ENCODE results near the gene ANKRD36B.
"Not testable (repeated sequence)": the region's sequence is repeated elsewhere in the genome, so short reads cannot be mapped to it uniquely, and the experiment has no call there.

The ANKRD36B gene

DNA sequence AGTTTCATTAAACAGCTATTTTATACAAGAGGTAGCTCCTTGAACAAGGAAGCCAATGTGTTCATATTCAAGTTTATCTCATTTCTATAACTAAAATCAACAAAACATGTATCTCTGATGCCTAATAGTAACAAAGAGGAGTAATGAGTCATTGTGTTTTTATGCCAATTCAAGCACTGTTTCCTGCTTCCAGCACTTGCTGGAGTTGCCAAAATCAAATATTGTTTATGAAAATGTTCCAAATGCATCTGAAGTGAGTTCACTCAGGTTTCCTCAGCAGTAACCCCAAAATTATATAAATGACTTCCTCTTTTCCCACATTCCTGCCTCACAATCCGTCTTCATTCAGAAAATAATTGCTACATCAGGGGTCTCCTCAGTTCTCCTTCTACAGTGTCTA lies 39.2 kb downstream of the ANKRD36B start:
- in situ Hi-C loops (cut with MboI; ENCODE audit: low sequenced_read_pairs): not testable (repeated sequence)

- in situ Hi-C loops (cut with MboI; ENCODE audit: low sequenced_read_pairs): not testable (repeated sequence)
Observed at GRCh38 chr2:97549058-97549457, 40.6 kb downstream of the ANKRD36B start.

DNA sequence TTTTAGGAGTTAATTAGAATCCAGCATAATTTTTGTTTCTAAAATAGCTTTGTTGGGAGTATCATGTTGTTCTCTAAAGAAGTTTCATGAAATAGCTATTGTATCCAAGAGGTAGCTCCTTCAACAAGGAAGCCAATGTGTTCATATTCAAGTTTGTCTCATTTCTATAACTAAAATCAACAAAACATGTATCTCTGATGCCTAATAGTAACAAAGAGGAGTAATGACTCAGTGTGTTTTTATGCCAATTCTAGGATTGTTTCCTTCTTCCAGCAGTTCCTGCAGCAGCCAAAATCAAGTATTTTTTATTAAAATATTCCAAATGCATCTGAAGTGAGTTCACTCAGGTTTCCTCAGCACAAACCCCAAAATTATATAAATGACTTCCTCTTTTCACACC lies 41.1 kb downstream of the ANKRD36B start:
- in situ Hi-C loops (cut with MboI; ENCODE audit: low sequenced_read_pairs): not testable (repeated sequence)

DNA sequence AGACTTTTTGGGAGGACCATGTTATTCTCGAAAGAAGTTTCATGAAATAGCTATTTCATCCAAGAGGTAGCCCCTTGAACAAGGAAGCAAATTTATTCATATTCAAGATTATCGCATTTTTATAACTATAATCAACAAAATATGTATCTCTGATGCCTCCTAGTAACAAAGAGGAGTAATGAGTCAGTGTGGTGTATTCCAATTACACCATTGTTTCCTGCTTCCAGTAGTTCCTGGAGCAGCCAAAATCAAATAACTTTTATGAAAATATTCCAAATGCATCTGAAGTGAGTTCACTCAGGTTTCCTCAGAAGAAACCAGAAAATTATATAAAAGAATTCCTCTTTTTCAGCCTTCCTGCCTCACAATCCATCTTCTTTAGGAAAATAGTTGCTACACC lies 43.0 kb downstream of the ANKRD36B start:
- in situ Hi-C loops (cut with MboI; ENCODE audit: low sequenced_read_pairs): no loop called here

DNA sequence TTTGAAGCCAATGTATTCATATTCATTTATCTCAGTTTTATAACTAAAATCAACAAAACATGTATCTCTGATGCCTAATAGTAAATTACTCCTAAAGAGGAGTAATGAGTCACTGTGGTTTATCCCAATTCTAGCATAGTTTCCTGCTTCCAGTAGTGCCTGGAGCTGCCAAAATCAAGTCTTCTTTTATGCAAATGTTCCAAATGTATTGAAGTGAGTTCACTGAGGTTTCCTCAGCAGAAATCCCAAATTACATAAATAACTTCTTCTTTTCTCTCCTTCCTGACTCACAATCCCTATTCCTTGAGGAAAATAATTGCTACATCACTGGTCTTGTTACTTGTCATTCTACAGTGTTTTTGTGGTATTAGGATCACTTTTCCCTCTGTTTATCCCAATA lies 44.8 kb downstream of the ANKRD36B start:
- in situ Hi-C loops (cut with MboI; ENCODE audit: low sequenced_read_pairs): not testable (repeated sequence)

GRCh38 chr2:97525904-97526303 lies 63.8 kb downstream of the ANKRD36B start:
- in situ Hi-C loops (cut with MboI; ENCODE audit: low sequenced_read_pairs): not testable (repeated sequence)

- in situ Hi-C loops (cut with MboI; ENCODE audit: low sequenced_read_pairs): not testable (repeated sequence)
Observed at GRCh38 chr2:97523816-97524215, 65.9 kb downstream of the ANKRD36B start.

DNA sequence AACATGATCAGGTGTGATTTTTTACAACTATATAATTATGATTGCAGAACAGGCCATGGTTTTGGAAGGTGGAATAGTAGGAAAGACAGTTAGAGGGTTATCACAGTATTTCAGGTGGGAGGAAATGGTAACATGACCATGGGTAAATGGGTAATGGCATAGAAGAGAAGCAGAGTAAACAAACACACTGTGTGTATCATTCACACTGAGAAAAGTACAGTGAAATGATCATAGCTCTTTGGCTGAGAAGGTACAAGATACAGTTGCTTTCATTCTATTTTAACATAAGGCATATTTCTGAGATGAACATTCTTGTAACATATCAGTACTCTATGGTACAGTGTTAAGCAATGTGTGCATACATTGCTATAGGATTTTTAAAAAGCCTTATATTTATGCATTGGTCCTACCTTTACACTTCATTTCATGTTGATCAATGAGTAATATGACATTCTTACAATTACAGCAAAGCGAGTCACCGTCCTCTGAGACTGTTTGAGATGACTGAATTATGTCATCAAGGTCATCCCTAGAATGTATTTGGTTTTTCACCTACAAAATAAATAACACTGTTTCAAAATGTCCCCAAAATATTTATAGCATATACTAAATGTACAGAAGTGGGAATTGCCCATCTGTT lies 66.6 kb downstream of the ANKRD36B start:
- in situ Hi-C loops (cut with MboI; ENCODE audit: low sequenced_read_pairs): not testable (repeated sequence)

GRCh38 chr2:97495651-97496050 lies 94.0 kb downstream of the ANKRD36B start:
- in situ Hi-C loops (cut with MboI; ENCODE audit: low sequenced_read_pairs): not testable (repeated sequence)

- in situ Hi-C loops (cut with MboI; ENCODE audit: low sequenced_read_pairs): not testable (repeated sequence)
Observed at GRCh38 chr2:97490141-97490540, 99.5 kb downstream of the ANKRD36B start.
